Activated T-helper 2 cell treated with anti-CD3 and anti-CD28 coated beads, Interferon-gamma antibody, Interleukin-2, Interleukin-4, amounts not matched to agents 10 μg/mL and 5 μg/mL and 100 μg/mL, durations not matched to agents 14 hours and 24 hours and 36 hours (primary cell): ENCODE results near the gene RBM38. TPM values are rescaled to one million over a fixed set of nuclear protein-coding genes. Genes with fewer than 3 reads are reported as not detected.
A peak's percentile ranks its signal among the peaks of the same experiment; 100 is the strongest.

Source experiments
- DNase-seq: peaks from one replicate; pipeline ENCODE4 v3.0.0; 2021; ENCODE audit warnings: low spot score
- H3K27ac Mint-ChIP-seq: one replicate; pipeline ENCODE4 v1.8.0; 2021; ENCODE audit warnings: mixed read lengths
- H3K27me3 Mint-ChIP-seq: one replicate; pipeline ENCODE4 v1.8.0; 2021; ENCODE audit warnings: low read depth, mixed read lengths
- H3K36me3 Mint-ChIP-seq: one replicate; pipeline ENCODE4 v1.8.0; 2021; ENCODE audit warnings: low read depth, mixed read lengths
- H3K4me1 Mint-ChIP-seq: one replicate; pipeline ENCODE4 v1.8.0; 2021; ENCODE audit warnings: low read depth, mixed read lengths
- H3K4me3 Mint-ChIP-seq: one replicate; pipeline ENCODE4 v1.8.0; 2021; ENCODE audit warnings: low read depth, mild to moderate bottlenecking, moderate library complexity, mixed read lengths
- H3K9me3 Mint-ChIP-seq: one replicate; pipeline ENCODE4 v1.8.0; 2021; ENCODE audit warnings: mixed read lengths
- intact Hi-C: fragments of 100-400 bp; cut with micrococcal nuclease; formaldehyde crosslinking; loops from one replicate; pipeline ENCODE4 v1.15.1; 2023
- total RNA-seq: library from RNA; stranded (reverse); gene quantifications from 2 replicates; pipeline ENCODE4 v1.2.3, GENCODE V29; 2022

Gene RBM38
- total RNA-seq, 1 donor from 2014 or later = 88.9 TPM

GRCh38 chr20:57443349-57444265, 52.4 kb downstream of the RBM38 start:
- H3K4me1 Mint-ChIP-seq = no peaks in the 10 kb centered on the region
- no peak for DNase-seq
- H3K36me3 Mint-ChIP-seq = no peaks in the 10 kb centered on the region
- no peak overlapping the region for H3K4me3 Mint-ChIP-seq
- H3K27me3 Mint-ChIP-seq = peaks cover 15% of the 10 kb centered on the region
- no peak overlapping the region for H3K27ac Mint-ChIP-seq
- intact Hi-C loops = no loop called here
- H3K9me3 Mint-ChIP-seq = no peaks in the 10 kb centered on the region

DNA sequence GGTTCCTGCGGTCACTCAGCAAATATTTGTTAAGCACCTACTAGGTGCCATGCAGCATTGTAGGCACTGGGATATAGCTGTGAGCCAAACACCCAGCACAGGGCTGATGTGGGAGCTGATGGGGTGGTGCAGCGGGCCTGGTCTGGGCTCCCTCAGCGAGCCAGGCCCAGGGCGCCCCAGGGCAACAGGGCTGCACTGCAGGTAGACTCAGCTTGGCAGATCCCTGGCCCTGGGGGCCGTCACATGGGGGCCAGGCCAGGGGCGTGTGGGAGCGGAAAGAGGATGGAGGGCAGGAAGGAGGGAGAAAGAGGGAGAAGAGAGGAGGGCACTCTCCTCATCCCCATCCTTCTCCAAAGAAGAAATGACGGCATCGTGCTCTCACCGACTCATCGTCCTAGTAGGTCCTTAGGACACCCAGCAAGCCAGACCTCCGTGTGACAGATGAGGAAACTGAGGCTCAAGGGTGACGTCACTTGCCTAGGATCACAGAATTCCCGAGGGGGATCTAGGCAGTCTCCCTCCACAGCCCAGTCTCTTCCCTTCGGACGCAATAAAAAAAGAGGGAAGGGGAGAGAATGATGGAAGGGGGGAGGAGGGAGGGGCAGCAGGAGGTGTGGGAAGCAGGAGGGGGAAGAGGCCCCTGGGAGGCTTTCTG, 53.3 kb downstream of the RBM38 start:
- H3K36me3 Mint-ChIP-seq = no peaks in the 10 kb centered on the region
- intact Hi-C loops = no loop called here
- H3K9me3 Mint-ChIP-seq = no peaks in the 10 kb centered on the region
- H3K27me3 Mint-ChIP-seq = peaks cover 19% of the 10 kb centered on the region
- H3K4me1 Mint-ChIP-seq = no peaks in the 10 kb centered on the region
- no peak for DNase-seq
- no peak overlapping the region for H3K27ac Mint-ChIP-seq
- H3K4me3 Mint-ChIP-seq = no peak overlapping the region

GRCh38 chr20:57445298-57445697, 54.1 kb downstream of the RBM38 start:
- Mint-ChIP-seq H3K9me3 (no peaks in the 10 kb centered on the region), H3K36me3 (no peaks in the 10 kb centered on the region), H3K4me1 (peaks cover 2% of the 10 kb centered on the region), H3K4me3 (no peak overlapping the region), H3K27ac (no peak overlapping the region), H3K27me3 (peaks cover 24% of the 10 kb centered on the region)
- intact Hi-C loops = no loop called here
- DNase-seq = no peak

- Mint-ChIP-seq H3K4me1 (peaks cover 6% of the 10 kb centered on the region), H3K27ac (no peak overlapping the region), H3K9me3 (no peaks in the 10 kb centered on the region), H3K36me3 (no peaks in the 10 kb centered on the region), H3K27me3 (peaks cover 24% of the 10 kb centered on the region), H3K4me3 (no peak overlapping the region)
- DNase-seq = no peak
- intact Hi-C loops = no loop called here
Observed at GRCh38 chr20:57445774-57446173, 54.6 kb downstream of the RBM38 start.

- H3K36me3 Mint-ChIP-seq = no peaks in the 10 kb centered on the region
- H3K27me3 Mint-ChIP-seq = peaks cover 27% of the 10 kb centered on the region
- H3K27ac Mint-ChIP-seq = no peak overlapping the region
- H3K4me3 Mint-ChIP-seq = no peak overlapping the region
- H3K4me1 Mint-ChIP-seq = peaks cover 19% of the 10 kb centered on the region
- no peak for DNase-seq
- intact Hi-C loops = no loop called here
- no peaks in the 10 kb centered on the region for H3K9me3 Mint-ChIP-seq
Observed at GRCh38 chr20:57448764-57449354, 57.7 kb downstream of the RBM38 start.

GRCh38 chr20:57449398-57450354, 58.5 kb downstream of the RBM38 start:
- H3K4me1 Mint-ChIP-seq = peaks cover 19% of the 10 kb centered on the region
- H3K36me3 Mint-ChIP-seq = no peaks in the 10 kb centered on the region
- DNase-seq = no peak
- H3K9me3 Mint-ChIP-seq = no peaks in the 10 kb centered on the region
- H3K27ac Mint-ChIP-seq = no peak overlapping the region
- no peak overlapping the region for H3K4me3 Mint-ChIP-seq
- intact Hi-C loops = no loop called here
- H3K27me3 Mint-ChIP-seq = peaks cover 27% of the 10 kb centered on the region

DNA sequence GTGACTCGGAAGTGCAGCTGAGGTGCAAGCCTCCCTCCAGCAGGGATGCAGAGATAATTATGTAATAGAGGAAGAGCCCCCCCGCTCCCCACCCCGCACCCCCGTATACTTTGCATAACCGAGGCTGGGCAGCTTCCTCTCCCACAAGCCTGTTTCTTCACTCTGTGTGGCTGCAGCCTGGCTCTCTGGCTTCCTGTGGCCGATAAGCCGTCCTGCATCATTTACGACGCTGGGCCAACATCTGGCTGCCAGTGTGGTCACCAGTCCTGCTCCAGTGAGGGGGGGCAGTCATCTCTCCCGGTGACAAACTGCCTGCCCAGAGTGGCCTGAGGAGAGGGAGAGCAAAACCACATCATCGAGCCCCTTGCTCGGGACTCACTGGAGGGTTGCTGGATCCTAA, 59.2 kb downstream of the RBM38 start:
- no peak overlapping the region for H3K4me3 Mint-ChIP-seq
- peaks cover 26% of the 10 kb centered on the region for H3K27me3 Mint-ChIP-seq
- no peaks in the 10 kb centered on the region for H3K9me3 Mint-ChIP-seq
- intact Hi-C loops = no loop called here
- no peak overlapping the region for H3K27ac Mint-ChIP-seq
- H3K36me3 Mint-ChIP-seq = no peaks in the 10 kb centered on the region
- no peak for DNase-seq
- H3K4me1 Mint-ChIP-seq = peaks cover 19% of the 10 kb centered on the region

DNA sequence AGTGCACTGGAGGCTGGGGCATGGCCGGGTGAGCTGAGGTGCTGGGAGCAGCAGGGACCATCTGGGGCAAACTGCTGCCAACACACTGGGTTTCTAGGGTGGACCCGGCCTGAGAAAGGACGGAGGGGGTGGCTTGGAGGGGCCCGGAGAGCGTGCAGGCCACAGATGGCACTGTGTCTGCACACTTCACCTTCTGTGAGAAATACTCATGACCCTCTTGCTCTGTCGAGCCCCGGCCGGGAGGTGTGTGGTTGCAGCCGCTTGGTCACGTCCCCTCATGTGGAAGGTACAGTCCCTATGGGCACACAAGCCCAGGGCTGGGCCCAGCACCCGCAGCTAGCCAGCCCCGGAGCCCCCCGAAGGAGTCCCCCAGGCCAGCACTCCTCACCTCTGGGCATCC, 59.7 kb downstream of the RBM38 start:
- H3K9me3 Mint-ChIP-seq = no peaks in the 10 kb centered on the region
- no peak overlapping the region for H3K4me3 Mint-ChIP-seq
- no peak overlapping the region for H3K27ac Mint-ChIP-seq
- no peak for DNase-seq
- H3K4me1 Mint-ChIP-seq = peaks cover 19% of the 10 kb centered on the region
- H3K27me3 Mint-ChIP-seq = peaks cover 24% of the 10 kb centered on the region
- H3K36me3 Mint-ChIP-seq = no peaks in the 10 kb centered on the region
- intact Hi-C loops = no loop called here

GRCh38 chr20:57451431-57451794, 60.2 kb downstream of the RBM38 start:
- Mint-ChIP-seq H3K27ac (no peak overlapping the region), H3K9me3 (no peaks in the 10 kb centered on the region), H3K4me1 (peaks cover 19% of the 10 kb centered on the region), H3K27me3 (peaks cover 22% of the 10 kb centered on the region), H3K36me3 (no peaks in the 10 kb centered on the region), H3K4me3 (no peak overlapping the region)
- no peak for DNase-seq
- intact Hi-C loops = no loop called here

- peak overlapping the region; percentile 40 for H3K27ac Mint-ChIP-seq
- peak overlapping the region; percentile 31 for H3K4me3 Mint-ChIP-seq
- intact Hi-C loops = no loop called here
- peaks cover 22% of the 10 kb centered on the region for H3K27me3 Mint-ChIP-seq
- H3K9me3 Mint-ChIP-seq = no peaks in the 10 kb centered on the region
- no peaks in the 10 kb centered on the region for H3K36me3 Mint-ChIP-seq
- H3K4me1 Mint-ChIP-seq = peaks cover 19% of the 10 kb centered on the region
- no peak for DNase-seq
Observed at GRCh38 chr20:57451795-57452661, 60.8 kb downstream of the RBM38 start.

DNA sequence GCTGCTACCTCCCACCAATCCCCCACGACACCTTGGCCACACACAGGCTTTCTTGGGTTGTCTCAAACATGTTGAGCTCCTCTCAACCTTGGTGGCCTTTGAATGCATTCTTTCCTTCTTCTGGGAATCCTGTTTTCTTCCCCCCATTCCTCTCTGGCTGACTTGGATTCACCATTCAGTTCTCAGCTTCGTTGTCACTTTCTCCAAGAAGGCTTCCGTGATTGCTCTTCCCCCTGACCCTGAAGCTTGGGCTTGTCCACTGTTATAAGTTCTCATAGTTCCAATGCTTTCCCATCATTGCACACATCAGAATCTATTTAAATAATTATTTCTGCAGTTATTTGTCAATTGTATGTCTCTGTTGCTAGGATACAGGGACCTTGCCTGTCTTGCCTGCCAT, 64.2 kb downstream of the RBM38 start:
- peaks cover 6% of the 10 kb centered on the region for H3K27me3 Mint-ChIP-seq

GRCh38 chr20:57456116-57456515, 64.9 kb downstream of the RBM38 start:
- intact Hi-C loops = no loop called here
- Mint-ChIP-seq H3K4me1 (peaks cover 12% of the 10 kb centered on the region), H3K9me3 (no peaks in the 10 kb centered on the region), H3K27me3 (peaks cover 6% of the 10 kb centered on the region), H3K4me3 (no peak overlapping the region), H3K36me3 (no peaks in the 10 kb centered on the region), H3K27ac (no peak overlapping the region)
- no peak for DNase-seq

More for the DNA sequence above, 64.2 kb downstream of the RBM38 start:
- DNase-seq = no peak
- no peaks in the 10 kb centered on the region for H3K9me3 Mint-ChIP-seq
- H3K4me3 Mint-ChIP-seq = no peak overlapping the region
- H3K27ac Mint-ChIP-seq = no peak overlapping the region
- intact Hi-C loops = no loop called here
- no peaks in the 10 kb centered on the region for H3K36me3 Mint-ChIP-seq
- peaks cover 16% of the 10 kb centered on the region for H3K4me1 Mint-ChIP-seq
